Testis (tissue), 2 donors: Measurements from ENCODE around the gene TMEM164.

ENCODE experiments used
- POLR2A ChIP-seq: fragments of 450-650 bp; IDR thresholded peaks from one replicate; pipeline ENCODE4 v1.6.1; 2017; ENCODE audit warnings: antibody characterized with exemption, mild to moderate bottlenecking, moderate library complexity
- TF ChIP-seq, protein P1 (sequence below), 3 experiments: fragments of 450-650 bp in 2 of 3; fragments of 200-600 bp in 1 of 3; sonication (generic) in 1 of 3; IDR thresholded peaks; one replicate each; pipeline ENCODE4 v1.5.1; 2016 to 2019; ENCODE audit warnings: antibody characterized with exemption in 3 of 3, mild to moderate bottlenecking in 2 of 3, moderate library complexity in 1 of 3

- no peak for TF ChIP-seq POLR2A
- TF ChIP-seq, protein P1, sequence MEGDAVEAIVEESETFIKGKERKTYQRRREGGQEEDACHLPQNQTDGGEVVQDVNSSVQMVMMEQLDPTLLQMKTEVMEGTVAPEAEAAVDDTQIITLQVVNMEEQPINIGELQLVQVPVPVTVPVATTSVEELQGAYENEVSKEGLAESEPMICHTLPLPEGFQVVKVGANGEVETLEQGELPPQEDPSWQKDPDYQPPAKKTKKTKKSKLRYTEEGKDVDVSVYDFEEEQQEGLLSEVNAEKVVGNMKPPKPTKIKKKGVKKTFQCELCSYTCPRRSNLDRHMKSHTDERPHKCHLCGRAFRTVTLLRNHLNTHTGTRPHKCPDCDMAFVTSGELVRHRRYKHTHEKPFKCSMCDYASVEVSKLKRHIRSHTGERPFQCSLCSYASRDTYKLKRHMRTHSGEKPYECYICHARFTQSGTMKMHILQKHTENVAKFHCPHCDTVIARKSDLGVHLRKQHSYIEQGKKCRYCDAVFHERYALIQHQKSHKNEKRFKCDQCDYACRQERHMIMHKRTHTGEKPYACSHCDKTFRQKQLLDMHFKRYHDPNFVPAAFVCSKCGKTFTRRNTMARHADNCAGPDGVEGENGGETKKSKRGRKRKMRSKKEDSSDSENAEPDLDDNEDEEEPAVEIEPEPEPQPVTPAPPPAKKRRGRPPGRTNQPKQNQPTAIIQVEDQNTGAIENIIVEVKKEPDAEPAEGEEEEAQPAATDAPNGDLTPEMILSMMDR (IDR thresholded peaks at IDR 0.05): no peak
These were observed 217.0 kb downstream of the TMEM164 start for GRCh38 chrX:110219920-110220319.
